Measurements from ENCODE around the gene DDI2.

GRCh38 chr1:15718199-15718601 is 100.9 kb downstream of the DDI2 start:
- no peak for TF ChIP-seq EZH2 (IDR thresholded peaks at IDR 0.05)
- TF ChIP-seq CTCF (IDR thresholded peaks at IDR 0.05) = no peak
